Endothelial cell of umbilical vein (primary cell): ENCODE results near the gene NRARP.

Source experiments
- CTCF ChIP-seq, 2 donors: IDR thresholded peaks; 1 replicate in 1 of 2; 2 replicates in 1 of 2; pipeline ENCODE4 v1.5.1; 2011; ENCODE audit warnings: low read length in 2 of 2, mild to moderate bottlenecking in 2 of 2, moderate library complexity in 2 of 2, control low read depth in 1 of 2, inconsistent platforms in 1 of 2, low read depth in 1 of 2; ENCODE audit not compliant: insufficient read depth in 1 of 2; ENCODE audit errors: extremely low read depth in 1 of 2
- EZH2 ChIP-seq: IDR thresholded peaks from 2 replicates; pipeline ENCODE4 v1.6.1; 2012; ENCODE audit warnings: borderline replicate concordance, low read depth, mild to moderate bottlenecking, moderate library complexity, low read length, inconsistent platforms; ENCODE audit not compliant: severe bottlenecking
- JUN ChIP-seq: IDR thresholded peaks from 2 replicates; pipeline ENCODE4 v1.6.1; 2011; ENCODE audit warnings: borderline replicate concordance, low read depth; ENCODE audit not compliant: insufficient read length, insufficient read depth
- MYC ChIP-seq: IDR thresholded peaks from one replicate; pipeline ENCODE4 v1.6.1; 2011; ENCODE audit warnings: mild to moderate bottlenecking, low read depth, low read length
- POLR2A ChIP-seq: IDR thresholded peaks from 2 replicates; pipeline ENCODE4 v1.6.1; 2012; ENCODE audit warnings: low read depth, mild to moderate bottlenecking, control low read depth, low read length
- POLR2AphosphoS5 ChIP-seq: IDR thresholded peaks from 2 replicates; pipeline ENCODE4 v1.6.1; 2012; ENCODE audit warnings: low read depth, mild to moderate bottlenecking, control low read depth, low read length, moderate library complexity; ENCODE audit not compliant: insufficient read depth

GRCh38 chr9:137325799-137326198 lies 23.7 kb upstream of the NRARP start:
- TF ChIP-seq CTCF (IDR thresholded peaks at IDR 0.05; ENCODE audit: extremely low read depth in 1 of 2, insufficient read depth in 1 of 2, low read depth in 1 of 2, low read length in 2 of 2) (no peak), POLR2A (no peak), EZH2 (no peak), POLR2AphosphoS5 (no peak), MYC (no peak), JUN (no peak)
